Activated naive CD8-positive, alpha-beta T cell treated with anti-CD3 and anti-CD28 coated beads, Interleukin-2, amount 10 ng/mL, durations not matched to agents 7 days and 5 days (primary cell): Measurements from ENCODE around the gene KCNQ1OT1. TPM values are rescaled to one million over a fixed set of nuclear protein-coding genes. Genes with fewer than 3 reads are reported as not detected.

Experiments
- ATAC-seq: fragments of 150-1000 bp; cut with Tn5 transposase; one replicate; pipeline ENCODE4 v1.10.0; 2021; ENCODE audit warnings: low read depth, moderate library complexity
- POLR2A ChIA-PET: fragments of 350-600 bp; sonication (Branson Sonifier 250); formaldehyde crosslinking; loops from one replicate; lab custom pipeline; 2021; ENCODE audit warnings: antibody characterized with exemption; lab: Charles Lee
- DNase-seq: peaks from one replicate; pipeline ENCODE4 v3.0.0; 2021
- H3K27ac Mint-ChIP-seq: one replicate; pipeline ENCODE4 v1.8.0; 2022; ENCODE audit warnings: mild to moderate bottlenecking, mixed read lengths
- H3K27me3 Mint-ChIP-seq: one replicate; pipeline ENCODE4 v1.8.0; 2022; ENCODE audit warnings: mild to moderate bottlenecking, moderate library complexity, mixed read lengths
- H3K36me3 Mint-ChIP-seq: one replicate; pipeline ENCODE4 v1.8.0; 2021; ENCODE audit warnings: mild to moderate bottlenecking, mixed read lengths
- H3K4me1 Mint-ChIP-seq: one replicate; pipeline ENCODE4 v1.8.0; 2021; ENCODE audit warnings: mixed read lengths
- H3K4me3 Mint-ChIP-seq: one replicate; pipeline ENCODE4 v1.8.0; 2022; ENCODE audit warnings: mild to moderate bottlenecking, moderate library complexity, mixed read lengths
- H3K9me3 Mint-ChIP-seq: one replicate; pipeline ENCODE4 v1.8.0; 2021; ENCODE audit warnings: mixed read lengths
- total RNA-seq, 2 experiments: library from RNA; stranded (reverse); gene quantifications; one replicate each; pipeline ENCODE4 v1.2.3, GENCODE V29; 2021

The KCNQ1OT1 gene
- total RNA-seq, 2 experiments from 2014 or later: 0.28 to 0.34 TPM

DNA sequence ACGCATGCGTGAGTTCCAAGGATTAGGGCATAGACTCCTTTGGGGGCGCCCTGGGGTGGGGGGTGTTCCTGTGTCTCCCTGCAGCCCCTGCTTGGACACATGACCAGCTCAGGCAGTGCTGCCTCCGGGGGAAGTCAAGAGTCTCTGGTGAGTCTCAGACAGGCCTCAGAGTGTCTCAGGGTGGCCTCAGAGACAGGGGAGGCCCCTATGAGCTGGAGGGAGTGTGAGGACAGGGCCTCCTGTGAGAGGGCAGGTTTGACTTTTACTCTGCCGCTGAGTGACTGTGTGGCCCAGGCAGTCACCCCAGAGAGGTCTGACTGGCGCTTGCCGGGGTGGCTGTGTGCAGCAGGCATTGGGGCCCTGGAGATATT is 41.2 kb upstream of the KCNQ1OT1 start:
- DNase-seq (no peak), ATAC-seq (no peak)
- Mint-ChIP-seq H3K4me3 (no peak overlapping the region), H3K27me3 (no peaks in the 10 kb centered on the region), H3K9me3 (no peaks in the 10 kb centered on the region), H3K27ac (no peak overlapping the region), H3K4me1 (no peaks in the 10 kb centered on the region), H3K36me3 (no peaks in the 10 kb centered on the region)
- POLR2A ChIA-PET: no interaction called here

- H3K27me3 Mint-ChIP-seq: no peaks in the 10 kb centered on the region
- no peaks in the 10 kb centered on the region for H3K36me3 Mint-ChIP-seq
- ATAC-seq (no peak), DNase-seq (no peak)
- no peak overlapping the region for H3K4me3 Mint-ChIP-seq
- H3K4me1 Mint-ChIP-seq: no peaks in the 10 kb centered on the region
- POLR2A ChIA-PET: no interaction called here
- H3K27ac Mint-ChIP-seq: no peak overlapping the region
- H3K9me3 Mint-ChIP-seq: no peaks in the 10 kb centered on the region
Observed at GRCh38 chr11:2740275-2740940, 40.6 kb upstream of the KCNQ1OT1 start.

DNA sequence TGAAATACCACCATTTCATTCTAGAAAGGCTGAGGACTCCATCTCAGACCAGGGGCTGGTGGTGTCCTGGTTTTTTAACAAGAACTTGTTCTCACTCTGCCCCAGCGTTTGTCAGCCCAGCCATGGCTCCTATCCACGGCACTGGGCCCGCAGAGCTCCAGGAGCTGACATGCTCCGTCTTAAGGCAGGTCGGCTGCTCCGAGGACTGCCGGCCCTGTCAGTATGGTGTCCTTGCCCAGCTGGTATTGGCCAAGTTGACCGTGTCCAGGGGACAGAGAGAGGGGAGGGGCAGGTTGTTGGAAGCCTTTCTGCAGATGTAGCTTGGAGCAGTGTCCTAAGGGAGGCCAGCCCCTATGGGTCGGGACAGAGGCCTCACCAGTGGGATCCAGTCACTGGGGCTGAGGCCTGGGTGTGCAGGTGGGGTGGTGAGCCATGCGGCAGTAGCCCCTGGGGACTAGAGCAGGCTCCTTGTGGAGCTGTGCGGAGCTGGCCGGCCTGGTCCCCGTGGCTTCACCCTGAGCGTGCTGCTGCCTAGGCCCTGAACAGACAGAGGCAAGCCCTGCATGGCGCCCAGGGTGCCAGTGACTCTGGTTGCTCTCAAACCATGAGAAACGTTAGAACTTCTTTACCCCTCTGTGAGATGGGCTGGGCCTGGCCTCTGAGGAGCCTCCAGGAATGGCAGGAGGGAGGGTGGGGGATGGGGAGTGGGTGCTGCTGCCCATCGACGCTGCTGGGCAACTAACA is 39.9 kb upstream of the KCNQ1OT1 start:
- Mint-ChIP-seq H3K36me3 (no peaks in the 10 kb centered on the region), H3K27ac (no peak overlapping the region), H3K4me1 (no peaks in the 10 kb centered on the region), H3K9me3 (no peaks in the 10 kb centered on the region), H3K4me3 (no peak overlapping the region), H3K27me3 (no peaks in the 10 kb centered on the region)
- ATAC-seq (no peak), DNase-seq (no peak)
- POLR2A ChIA-PET: no interaction called here

DNA sequence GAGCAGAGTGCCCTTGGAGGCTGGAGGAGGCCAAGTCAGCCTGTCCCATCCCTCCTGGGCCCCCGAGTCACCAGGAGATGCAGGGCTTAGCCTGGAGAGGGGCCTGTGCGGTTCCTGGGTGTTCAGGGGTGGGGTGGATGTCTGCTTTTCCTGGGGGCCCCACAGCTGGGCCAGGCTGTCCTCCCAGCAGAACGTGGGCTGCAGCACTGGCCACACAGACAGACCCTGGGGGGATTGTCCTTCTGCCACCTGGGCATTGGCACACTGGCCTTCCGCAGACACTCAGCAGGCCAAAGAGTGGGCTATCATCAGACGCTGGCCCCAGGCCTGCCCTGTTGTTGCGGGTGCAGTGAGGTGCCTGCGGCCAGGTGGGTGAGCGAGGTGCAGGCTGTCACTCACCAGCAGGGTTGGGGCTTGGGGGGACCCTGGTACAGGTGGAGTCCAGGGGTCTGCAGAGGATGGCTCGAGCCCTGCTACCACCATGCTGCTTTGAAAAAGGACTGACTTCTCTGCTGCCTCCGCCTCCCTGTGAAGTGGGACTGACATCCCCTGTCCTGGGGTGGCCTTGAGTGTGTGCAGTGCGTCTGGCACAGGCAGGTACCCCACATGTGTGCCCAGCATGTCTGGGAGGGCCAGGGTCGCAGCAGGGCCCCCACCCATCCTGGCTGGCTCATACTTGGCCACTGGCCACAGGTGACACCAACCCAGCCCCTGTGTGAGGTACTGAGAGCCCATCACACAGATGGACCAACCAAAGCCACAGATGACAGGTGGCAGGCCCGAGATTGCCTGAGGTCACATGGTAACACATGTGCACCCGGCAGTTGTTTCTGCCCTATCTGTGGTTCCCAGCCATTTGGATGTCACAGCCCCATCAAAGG is 39.0 kb upstream of the KCNQ1OT1 start:
- no peaks in the 10 kb centered on the region for H3K4me1 Mint-ChIP-seq
- POLR2A ChIA-PET: no interaction called here
- H3K36me3 Mint-ChIP-seq: no peaks in the 10 kb centered on the region
- H3K27ac Mint-ChIP-seq: no peak overlapping the region
- H3K27me3 Mint-ChIP-seq: no peaks in the 10 kb centered on the region
- H3K9me3 Mint-ChIP-seq: no peaks in the 10 kb centered on the region
- ATAC-seq (no peak), DNase-seq (no peak)
- no peak overlapping the region for H3K4me3 Mint-ChIP-seq

- POLR2A ChIA-PET: no interaction called here
- DNase-seq (no peak), ATAC-seq (no peak)
- Mint-ChIP-seq H3K36me3 (no peaks in the 10 kb centered on the region), H3K4me3 (no peak overlapping the region), H3K9me3 (no peaks in the 10 kb centered on the region), H3K27me3 (no peaks in the 10 kb centered on the region), H3K27ac (peak overlapping the region; percentile 56), H3K4me1 (no peaks in the 10 kb centered on the region)
Observed at GRCh38 chr11:2737866-2738265, 38.1 kb upstream of the KCNQ1OT1 start.

DNA sequence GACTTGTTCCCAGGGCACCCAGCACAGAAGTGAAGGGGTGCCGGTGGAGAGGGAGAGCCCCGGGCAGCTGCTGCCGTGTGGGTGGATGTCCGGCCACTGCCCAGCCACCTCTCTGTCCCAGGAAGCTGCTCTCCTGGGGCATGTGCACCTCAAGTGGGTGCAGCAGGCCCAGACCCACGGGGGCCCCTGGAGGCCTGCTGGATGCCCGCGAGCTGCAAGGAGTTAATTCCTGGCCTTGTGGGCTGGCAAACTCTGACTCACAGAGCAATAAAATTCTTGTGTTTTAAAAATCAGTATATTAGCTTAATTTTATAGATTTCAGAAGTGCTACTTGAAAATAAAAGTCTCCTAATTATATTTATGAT is 37.4 kb upstream of the KCNQ1OT1 start:
- Mint-ChIP-seq H3K27me3 (no peaks in the 10 kb centered on the region), H3K4me3 (no peak overlapping the region), H3K27ac (no peak overlapping the region), H3K36me3 (no peaks in the 10 kb centered on the region), H3K4me1 (no peaks in the 10 kb centered on the region), H3K9me3 (no peaks in the 10 kb centered on the region)
- ATAC-seq: no peak
- DNase-seq: no peak
- POLR2A ChIA-PET: no interaction called here

DNA sequence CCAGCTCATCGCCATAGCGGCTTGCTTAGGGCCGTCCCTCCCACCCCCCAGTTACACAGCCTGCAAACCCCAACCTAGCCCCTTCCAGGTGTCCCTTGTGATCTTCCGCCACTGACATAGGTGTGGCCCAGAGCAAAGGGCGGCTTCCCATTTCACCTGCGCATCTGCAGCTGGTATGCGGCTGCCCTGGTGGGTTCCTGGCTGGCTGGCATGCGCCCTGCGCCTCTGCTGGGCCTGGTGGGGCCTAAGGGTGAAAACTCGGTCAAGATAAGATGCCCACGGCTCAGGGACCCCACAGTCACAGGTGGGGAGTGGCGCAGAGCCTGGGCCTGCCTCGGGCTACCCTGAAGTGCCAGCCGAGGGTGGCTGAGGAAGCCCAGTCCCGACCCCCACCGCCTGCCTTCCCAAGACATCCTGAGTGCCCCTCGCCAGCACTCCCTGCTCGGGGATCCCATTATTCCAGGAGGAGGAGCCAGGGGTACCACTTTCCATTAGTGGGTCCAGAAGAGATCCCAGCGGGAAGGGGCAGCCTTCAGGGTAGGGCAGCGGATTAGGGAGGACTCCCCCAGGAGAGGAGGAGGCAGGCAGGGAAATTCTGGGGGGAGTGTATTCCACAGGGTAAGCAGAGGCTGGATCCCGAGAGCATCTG is 36.9 kb upstream of the KCNQ1OT1 start:
- H3K36me3 Mint-ChIP-seq: no peaks in the 10 kb centered on the region
- H3K4me3 Mint-ChIP-seq: no peak overlapping the region
- DNase-seq (no peak), ATAC-seq (no peak)
- H3K4me1 Mint-ChIP-seq: no peaks in the 10 kb centered on the region
- no peaks in the 10 kb centered on the region for H3K27me3 Mint-ChIP-seq
- POLR2A ChIA-PET: no interaction called here
- H3K27ac Mint-ChIP-seq: no peak overlapping the region
- no peaks in the 10 kb centered on the region for H3K9me3 Mint-ChIP-seq

DNA sequence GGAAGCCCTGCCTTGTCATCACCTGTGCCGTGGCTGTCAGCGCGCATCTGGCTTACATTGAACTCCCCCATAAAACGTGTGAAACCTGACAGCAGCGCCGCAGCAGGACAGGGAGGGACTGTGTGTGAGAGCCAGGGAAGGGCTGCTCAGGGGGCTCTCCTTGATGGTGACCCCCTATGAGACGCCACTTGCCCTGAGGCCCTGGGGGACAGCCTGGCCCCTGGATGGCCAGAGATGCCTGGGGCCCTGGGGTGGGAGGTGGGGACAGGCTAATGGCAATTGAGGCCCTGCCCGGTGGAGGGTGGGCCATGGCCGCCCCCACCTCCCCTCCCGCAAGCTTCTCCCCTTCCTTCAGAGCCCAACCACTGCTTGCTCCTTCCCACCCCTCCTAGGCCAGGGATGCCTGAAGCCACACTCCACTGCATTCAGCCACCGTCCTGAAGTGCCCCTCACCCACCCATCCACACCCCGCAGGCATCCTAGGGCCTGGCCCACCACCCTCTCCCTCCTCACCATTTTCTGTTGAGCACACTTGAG is 35.3 kb upstream of the KCNQ1OT1 start:
- ATAC-seq: no peak
- Mint-ChIP-seq H3K27ac (no peak overlapping the region), H3K36me3 (no peaks in the 10 kb centered on the region), H3K4me1 (no peaks in the 10 kb centered on the region), H3K4me3 (no peak overlapping the region), H3K27me3 (no peaks in the 10 kb centered on the region), H3K9me3 (no peaks in the 10 kb centered on the region)
- POLR2A ChIA-PET: no interaction called here
- DNase-seq: no peak

DNA sequence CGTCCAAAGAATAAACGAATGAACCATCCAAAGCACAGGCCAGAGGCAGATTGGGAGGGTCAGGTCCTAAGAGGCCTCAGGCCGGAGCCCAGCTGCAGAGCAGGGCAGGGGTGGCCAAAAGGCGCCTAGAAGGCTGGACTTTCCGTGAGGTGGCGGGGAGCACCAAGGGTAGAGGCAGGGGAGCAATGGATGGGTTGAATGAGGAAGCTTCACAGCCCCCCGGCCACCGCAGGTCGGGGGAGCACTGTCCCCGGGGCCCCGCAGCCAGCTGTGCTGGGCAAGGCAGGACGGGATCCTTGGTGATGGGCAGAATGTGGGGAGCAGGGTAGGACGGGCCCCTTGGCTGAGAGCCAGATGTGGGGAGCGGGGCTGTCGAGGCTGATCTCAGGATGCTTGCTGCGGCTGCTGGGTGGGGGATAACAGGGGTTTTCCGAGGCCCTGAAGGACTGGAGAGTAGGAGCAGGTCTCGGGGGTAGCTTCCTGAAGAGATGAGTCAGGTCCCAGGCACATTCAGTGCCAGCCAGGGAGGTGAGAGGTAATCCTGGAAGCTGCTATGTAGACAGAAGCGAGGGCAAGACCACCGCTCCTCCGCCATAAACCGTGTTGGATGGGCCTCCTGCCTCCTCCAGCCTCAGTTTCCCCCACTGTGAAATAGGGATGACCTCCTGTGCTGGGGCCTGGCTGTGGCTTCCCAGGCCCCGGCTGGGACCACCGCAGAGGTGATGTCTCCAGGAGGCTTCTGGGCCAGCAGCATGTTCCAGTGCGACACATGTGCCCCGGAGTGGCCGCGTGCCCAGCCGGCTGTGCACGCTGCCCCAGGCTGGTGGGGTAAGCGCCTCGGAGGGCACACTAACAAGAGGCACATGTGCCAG is 34.6 kb upstream of the KCNQ1OT1 start:
- Mint-ChIP-seq H3K4me1 (no peaks in the 10 kb centered on the region), H3K27me3 (no peaks in the 10 kb centered on the region), H3K9me3 (no peaks in the 10 kb centered on the region), H3K36me3 (no peaks in the 10 kb centered on the region), H3K27ac (no peak overlapping the region), H3K4me3 (no peak overlapping the region)
- no peak for DNase-seq
- POLR2A ChIA-PET: no interaction called here
- ATAC-seq: no peak

DNA sequence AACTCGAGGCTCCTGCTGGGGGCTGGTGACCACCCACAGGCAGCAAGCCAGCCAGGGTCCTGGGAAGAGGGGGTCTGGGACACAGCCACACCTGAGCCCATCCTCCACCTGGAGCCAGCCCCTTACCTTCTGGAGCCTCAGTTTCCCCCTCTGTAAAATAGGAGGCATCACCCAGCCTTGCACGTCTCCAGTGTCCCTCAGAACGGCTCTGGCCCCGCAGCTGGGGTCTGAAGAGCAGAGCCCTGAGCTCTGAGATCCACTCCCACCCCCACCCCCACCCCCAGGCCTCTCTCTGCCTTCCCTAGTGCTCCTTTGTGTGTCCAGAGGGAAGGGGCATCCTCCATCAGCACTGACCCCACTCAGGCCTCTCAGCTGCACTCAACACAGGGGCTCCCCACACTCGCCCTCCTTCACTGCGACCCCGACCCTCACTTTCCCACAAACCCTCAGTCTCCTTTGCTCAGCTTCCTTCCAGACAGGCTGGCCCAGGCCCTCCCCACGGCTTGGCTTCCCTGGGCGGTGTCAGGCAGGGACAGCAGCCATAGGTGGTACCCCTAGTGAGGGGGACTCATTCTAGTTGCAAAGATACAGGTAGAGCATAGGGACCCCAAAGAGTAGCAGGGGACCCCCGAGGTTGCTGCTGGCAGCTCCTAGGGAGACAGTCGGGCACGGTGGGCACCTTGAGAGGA is 33.3 kb upstream of the KCNQ1OT1 start:
- H3K4me1 Mint-ChIP-seq: no peaks in the 10 kb centered on the region
- no peaks in the 10 kb centered on the region for H3K27me3 Mint-ChIP-seq
- no peaks in the 10 kb centered on the region for H3K9me3 Mint-ChIP-seq
- H3K4me3 Mint-ChIP-seq: no peak overlapping the region
- H3K36me3 Mint-ChIP-seq: no peaks in the 10 kb centered on the region
- POLR2A ChIA-PET: no interaction called here
- no peak overlapping the region for H3K27ac Mint-ChIP-seq
- ATAC-seq (no peak), DNase-seq (no peak)

DNA sequence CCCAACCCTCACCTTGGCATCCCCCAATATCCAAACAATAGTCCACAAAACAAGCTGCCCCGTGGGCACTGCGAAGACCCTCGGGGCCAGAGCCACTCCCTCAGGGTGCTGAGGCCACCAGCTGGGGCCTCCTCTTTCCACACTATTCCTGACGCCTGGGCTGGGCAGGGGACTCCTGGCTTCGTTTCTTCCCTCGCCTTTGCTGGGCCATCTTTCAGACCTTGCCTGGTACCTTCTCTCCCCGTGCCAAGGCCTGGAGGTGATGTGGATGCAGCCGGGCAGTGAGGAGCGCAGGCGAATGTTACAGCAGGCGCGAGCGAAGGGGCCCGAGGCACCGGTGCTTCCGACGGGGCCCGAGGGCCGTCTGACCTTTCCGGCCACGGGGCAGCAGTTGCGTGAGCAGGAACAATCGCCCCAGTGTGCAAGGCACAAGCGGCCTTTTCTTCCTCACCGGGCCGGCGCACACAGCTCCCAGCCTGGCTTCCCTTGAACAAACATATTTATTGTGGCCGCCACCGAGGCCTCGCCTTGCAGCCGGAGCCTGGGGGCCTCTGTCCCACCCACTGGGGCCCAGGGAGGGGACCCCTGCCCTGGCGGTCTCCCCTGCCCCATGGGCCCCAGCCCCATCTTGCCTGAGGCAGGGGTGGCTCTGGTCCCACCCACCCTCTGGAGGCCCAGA is 32.6 kb upstream of the KCNQ1OT1 start:
- H3K27me3 Mint-ChIP-seq: no peaks in the 10 kb centered on the region
- DNase-seq: no peak
- no peaks in the 10 kb centered on the region for H3K36me3 Mint-ChIP-seq
- ATAC-seq: no peak
- no peaks in the 10 kb centered on the region for H3K4me1 Mint-ChIP-seq
- no peaks in the 10 kb centered on the region for H3K9me3 Mint-ChIP-seq
- POLR2A ChIA-PET: no interaction called here
- no peak overlapping the region for H3K27ac Mint-ChIP-seq
- H3K4me3 Mint-ChIP-seq: no peak overlapping the region
